Endothelial cell of umbilical vein (primary cell): Measurements from ENCODE around the gene MYF6. TPM values are rescaled to one million over a fixed set of nuclear protein-coding genes. Genes with fewer than 3 reads are reported as not detected.

Experiments
- BruUV-seq: library from RNA; stranded (reverse); fragments of 400-500 nt; replicated peaks from 2 replicates; lab custom pipeline; 2021; lab: Mats Ljungman, UMichigan
- CTCF ChIA-PET: fragments of 300-600, 350-600 bp; sonication (Branson Sonifier 250); formaldehyde crosslinking; loops from one replicate; lab custom pipeline; 2021; ENCODE audit warnings: antibody characterized with exemption, inconsistent platforms; lab: Charles Lee
- POLR2A ChIA-PET: fragments of 300-600, 350-600 bp; sonication (Branson Sonifier 250); formaldehyde crosslinking; loops from one replicate; lab custom pipeline; 2021; ENCODE audit warnings: antibody characterized with exemption, inconsistent platforms; lab: Charles Lee
- DNase-seq: peaks from one replicate; pipeline ENCODE4 v3.0.0-alpha.2; 2011; ENCODE audit warnings: low read depth, low spot score
- FAIRE-seq: peaks from 2 replicates; lab custom pipeline; 2011; peaks lifted over from hg19 to GRCh38; lab: Jason Lieb, UNC
- H2AFZ ChIP-seq: 2 replicates; pipeline ENCODE4 v1.6.0; 2012; ENCODE audit warnings: low read depth, low read length, control low read depth, inconsistent platforms
- H3K27ac ChIP-seq: 2 replicates; pipeline ENCODE4 v1.5.1; 2011; ENCODE audit warnings: low read depth, mild to moderate bottlenecking, control low read depth, low read length, moderate library complexity; ENCODE audit not compliant: insufficient read depth
- H3K27me3 ChIP-seq, 2 experiments: 2 replicates each; pipeline versions ENCODE4 v1.6.0 to v1.6.1; 2011; ENCODE audit warnings: low read length in 2 of 2, mixed read lengths in 1 of 2; ENCODE audit not compliant: control insufficient read depth in 2 of 2, insufficient read depth in 2 of 2
- H3K36me3 ChIP-seq, 2 experiments: 2 replicates in 1 of 2; 3 replicates in 1 of 2; pipeline ENCODE4 v1.5.1; 2011; ENCODE audit warnings: low read length in 2 of 2, mild to moderate bottlenecking in 1 of 2, moderate library complexity in 1 of 2; ENCODE audit not compliant: control insufficient read depth in 2 of 2, insufficient read depth in 2 of 2; ENCODE audit errors: extremely low read depth in 1 of 2
- H3K4me1 ChIP-seq: 3 replicates; pipeline ENCODE4 v1.5.1; 2011; ENCODE audit warnings: mild to moderate bottlenecking, low read length; ENCODE audit not compliant: control insufficient read depth, insufficient read depth; ENCODE audit errors: extremely low read depth
- H3K4me2 ChIP-seq: 2 replicates; pipeline ENCODE4 v1.6.1; 2011; ENCODE audit warnings: low read length, control low read depth, mixed read lengths; ENCODE audit not compliant: insufficient read depth
- H3K4me3 ChIP-seq, 3 experiments: fragments of 200-600 bp in 1 of 3; sonication (generic), shearing (Covaris generic) in 1 of 3; replicated peaks in 1 of 3; 2 replicates each; pipeline ENCODE4 v1.5.1; 2011 to 2016; ENCODE audit warnings: control low read depth in 3 of 3, low read length in 3 of 3, mild to moderate bottlenecking in 2 of 3, inconsistent platforms in 1 of 3, low read depth in 1 of 3, moderate library complexity in 1 of 3; ENCODE audit not compliant: insufficient read depth in 1 of 3
- H3K79me2 ChIP-seq: 2 replicates; pipeline ENCODE4 v1.6.0; 2012; ENCODE audit warnings: low read length, inconsistent platforms; ENCODE audit not compliant: control insufficient read depth, insufficient read depth
- H3K9ac ChIP-seq: replicated peaks from 2 replicates; pipeline ENCODE3; 2011; ENCODE audit warnings: low read length, control low read depth; ENCODE audit not compliant: insufficient read depth; ENCODE audit errors: extremely low read depth
- H3K9me1 ChIP-seq: replicated peaks from 3 replicates; pipeline ENCODE4 v1.6.0; 2011; ENCODE audit warnings: mild to moderate bottlenecking, low read length; ENCODE audit not compliant: control insufficient read depth, insufficient read depth; ENCODE audit errors: extremely low read depth
- H3K9me3 ChIP-seq: replicated peaks from 2 replicates; pipeline ENCODE4 v1.5.1; 2012; ENCODE audit warnings: low read length, inconsistent platforms; ENCODE audit not compliant: control insufficient read depth, insufficient read depth
- H4K20me1 ChIP-seq: replicated peaks from 2 replicates; pipeline ENCODE3; 2011; ENCODE audit warnings: mild to moderate bottlenecking, low read length; ENCODE audit not compliant: control insufficient read depth, insufficient read depth; ENCODE audit errors: extremely low read depth
- EZH2 ChIP-seq: IDR thresholded peaks from 2 replicates; pipeline ENCODE4 v1.6.1; 2012; ENCODE audit warnings: borderline replicate concordance, low read depth, mild to moderate bottlenecking, moderate library complexity, low read length, inconsistent platforms; ENCODE audit not compliant: severe bottlenecking
- FOS ChIP-seq: IDR thresholded peaks from 2 replicates; pipeline ENCODE4 v1.6.1; 2011; ENCODE audit warnings: mild to moderate bottlenecking, low read length, moderate library complexity, borderline replicate concordance; ENCODE audit not compliant: insufficient read depth
- GATA2 ChIP-seq: IDR thresholded peaks from 2 replicates; pipeline ENCODE4 v1.7.0; 2011; ENCODE audit warnings: low read depth, mild to moderate bottlenecking, moderate library complexity, mixed read lengths, low read length; ENCODE audit not compliant: insufficient read length, insufficient read depth
- JUN ChIP-seq: IDR thresholded peaks from 2 replicates; pipeline ENCODE4 v1.6.1; 2011; ENCODE audit warnings: borderline replicate concordance, low read depth; ENCODE audit not compliant: insufficient read length, insufficient read depth
- MAX ChIP-seq: IDR thresholded peaks from 2 replicates; pipeline ENCODE4 v1.6.1; 2011; ENCODE audit not compliant: insufficient read depth, insufficient read length
- MYC ChIP-seq: IDR thresholded peaks from one replicate; pipeline ENCODE4 v1.6.1; 2011; ENCODE audit warnings: mild to moderate bottlenecking, low read depth, low read length
- POLR2A ChIP-seq: IDR thresholded peaks from 2 replicates; pipeline ENCODE4 v1.6.1; 2012; ENCODE audit warnings: low read depth, mild to moderate bottlenecking, control low read depth, low read length
- POLR2AphosphoS5 ChIP-seq: IDR thresholded peaks from 2 replicates; pipeline ENCODE4 v1.6.1; 2012; ENCODE audit warnings: low read depth, mild to moderate bottlenecking, control low read depth, low read length, moderate library complexity; ENCODE audit not compliant: insufficient read depth
- dilution Hi-C: fragments of 300-500 bp; cut with MboI; formaldehyde crosslinking; loops from one replicate; pipeline ENCODE4 v1.15.0; 2019; ENCODE audit warnings: low sequenced_read_pairs; ENCODE audit not compliant: extremely low pct_ligation_motif_present
- intact Hi-C: fragments of 100-400 bp; cut with micrococcal nuclease; formaldehyde crosslinking; loops from one replicate; pipeline ENCODE4 v1.10.0; 2022
- polyA plus RNA-seq, 4 experiments: library from polyadenylated mRNA; depleted of rRNA in 3 of 4; stranded (reverse) in 3 of 4; unstranded in 1 of 4; fragments of >200 nt; gene quantifications; 2 replicates each; pipeline versions ENCODE4 v1.2.1 to v1.2.3, GENCODE V29; 2011 to 2012; ENCODE audit warnings: missing spikeins in 1 of 4
- total RNA-seq: library from RNA; stranded (reverse); gene quantifications from 2 replicates; pipeline ENCODE4 v1.2.3, GENCODE V29; 2021
- TF ChIP-seq, protein P1 (sequence below), 2 donors: IDR thresholded peaks; 1 replicate in 1 of 2; 2 replicates in 1 of 2; pipeline ENCODE4 v1.5.1; 2011; ENCODE audit warnings: low read length in 2 of 2, mild to moderate bottlenecking in 2 of 2, moderate library complexity in 2 of 2, control low read depth in 1 of 2, inconsistent platforms in 1 of 2, low read depth in 1 of 2; ENCODE audit not compliant: insufficient read depth in 1 of 2; ENCODE audit errors: extremely low read depth in 1 of 2

MYF6 gene
- total and polyA plus RNA-seq, 2 donors (not counting 3 experiments of a cell fraction or from before 2014, with no cell fraction given), result not detected

GRCh38 chr12:80754274-80754673 lies 46.8 kb downstream of the MYF6 start:
- Histone ChIP-seq H3K27ac (no peak overlapping the region), H3K9me1 (no peaks in the 10 kb centered on the region), H3K4me2 (no peak overlapping the region), H3K9me3 (no peaks in the 10 kb centered on the region), H3K9ac (no peak overlapping the region), H3K4me1 (no peaks in the 10 kb centered on the region), H3K4me3 (no peak overlapping the region), H2AFZ (no peak overlapping the region), H3K79me2 (no peaks in the 10 kb centered on the region), H4K20me1 (no peaks in the 10 kb centered on the region), H3K27me3 (no peaks in the 10 kb centered on the region), H3K36me3 (no peaks in the 10 kb centered on the region)
- no peak for DNase-seq
- ChIA-PET POLR2A (no interaction called here), CTCF (interaction anchor here (0.6 kb wide), 1 partner anchor 330 kb away, joined by 3 read pairs; no protein-coding TSS in a partner anchor)
- no peak for FAIRE-seq
- no TSS peak for BruUV-seq
- intact Hi-C loops (no loop called here), dilution Hi-C loops (no loop called here)
- TF ChIP-seq POLR2A, result no peak
- no peak for TF ChIP-seq MAX
- TF ChIP-seq, protein P1, sequence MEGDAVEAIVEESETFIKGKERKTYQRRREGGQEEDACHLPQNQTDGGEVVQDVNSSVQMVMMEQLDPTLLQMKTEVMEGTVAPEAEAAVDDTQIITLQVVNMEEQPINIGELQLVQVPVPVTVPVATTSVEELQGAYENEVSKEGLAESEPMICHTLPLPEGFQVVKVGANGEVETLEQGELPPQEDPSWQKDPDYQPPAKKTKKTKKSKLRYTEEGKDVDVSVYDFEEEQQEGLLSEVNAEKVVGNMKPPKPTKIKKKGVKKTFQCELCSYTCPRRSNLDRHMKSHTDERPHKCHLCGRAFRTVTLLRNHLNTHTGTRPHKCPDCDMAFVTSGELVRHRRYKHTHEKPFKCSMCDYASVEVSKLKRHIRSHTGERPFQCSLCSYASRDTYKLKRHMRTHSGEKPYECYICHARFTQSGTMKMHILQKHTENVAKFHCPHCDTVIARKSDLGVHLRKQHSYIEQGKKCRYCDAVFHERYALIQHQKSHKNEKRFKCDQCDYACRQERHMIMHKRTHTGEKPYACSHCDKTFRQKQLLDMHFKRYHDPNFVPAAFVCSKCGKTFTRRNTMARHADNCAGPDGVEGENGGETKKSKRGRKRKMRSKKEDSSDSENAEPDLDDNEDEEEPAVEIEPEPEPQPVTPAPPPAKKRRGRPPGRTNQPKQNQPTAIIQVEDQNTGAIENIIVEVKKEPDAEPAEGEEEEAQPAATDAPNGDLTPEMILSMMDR (IDR thresholded peaks at IDR 0.05; ENCODE audit: extremely low read depth in 1 of 2, insufficient read depth in 1 of 2, low read depth in 1 of 2, low read length in 2 of 2), result no peak

DNA sequence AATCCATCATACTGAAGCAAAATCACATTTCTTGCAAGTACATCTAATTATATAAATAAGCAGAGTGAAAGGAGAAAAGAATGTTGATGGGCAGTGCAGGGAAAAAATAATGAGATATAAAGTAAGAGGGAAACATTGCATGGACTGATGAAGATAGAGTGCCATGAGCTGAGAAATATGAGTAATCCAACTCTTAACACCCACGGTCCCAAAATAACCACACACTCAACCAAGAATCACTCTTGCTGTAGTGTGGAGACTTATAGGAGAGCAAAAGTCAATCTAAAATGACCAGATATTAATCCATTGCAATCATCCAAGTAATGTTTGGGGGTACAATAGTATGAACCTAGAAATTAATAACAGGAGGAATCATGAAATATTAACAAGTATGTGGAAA lies 49.4 kb downstream of the MYF6 start:
- H3K9me3 ChIP-seq, result no peaks in the 10 kb centered on the region
- DNase-seq, result no peak
- no peaks in the 10 kb centered on the region for H3K27me3 ChIP-seq
- H3K4me2 ChIP-seq, result no peak overlapping the region
- POLR2A ChIA-PET, result no interaction called here
- no peak overlapping the region for H3K27ac ChIP-seq
- TF ChIP-seq GATA2 (no peak), MAX (no peak), EZH2 (no peak), MYC (no peak), POLR2A (no peak), FOS (no peak), POLR2AphosphoS5 (no peak), JUN (no peak)
- TF ChIP-seq, protein P1 (IDR thresholded peaks at IDR 0.05; ENCODE audit: extremely low read depth in 1 of 2, insufficient read depth in 1 of 2, low read depth in 1 of 2, low read length in 2 of 2), result no peak
- FAIRE-seq, result no peak
- BruUV-seq, result no TSS peak
- dilution Hi-C loops, result no loop called here
- H3K79me2 ChIP-seq, result no peaks in the 10 kb centered on the region
- CTCF ChIA-PET, result no interaction called here
- H4K20me1 ChIP-seq, result no peaks in the 10 kb centered on the region
- no peaks in the 10 kb centered on the region for H3K36me3 ChIP-seq
- no peak overlapping the region for H2AFZ ChIP-seq
- intact Hi-C loops, result no loop called here
- no peaks in the 10 kb centered on the region for H3K9me1 ChIP-seq
- H3K4me1 ChIP-seq, result no peaks in the 10 kb centered on the region
- no peak overlapping the region for H3K9ac ChIP-seq
- no peak overlapping the region for H3K4me3 ChIP-seq
